Left lung (tissue), 10 donors: ENCODE results near the gene LGALS1. TPM values are rescaled to one million over a fixed set of nuclear protein-coding genes. Genes with fewer than 3 reads are reported as not detected.
A peak's percentile ranks its signal among the peaks of the same experiment; 100 is the strongest.

ENCODE experiments used
- ATAC-seq: fragments of 200-7000 bp; cut with Tn5 transposase; one replicate; pipeline ENCODE4 v1.9.1; 2020; ENCODE audit warnings: moderate library complexity
- DNase-seq, 4 donors: peaks; one replicate each; pipeline ENCODE4 v3.0.0-alpha.2; 2013 to 2020
- H3K27ac ChIP-seq, 2 donors: fragments of 200-600 bp; sonication (generic) in 1 of 2; one replicate each; pipeline versions ENCODE4 v1.5.0 to v1.8.0; 2020 to 2021
- H3K27me3 ChIP-seq, 2 donors: fragments of 200-600 bp; sonication (generic) in 1 of 2; one replicate each; pipeline versions ENCODE4 v1.5.0 to v1.8.0; 2020 to 2021
- H3K36me3 ChIP-seq, 2 donors: fragments of 200-600 bp; sonication (generic) in 1 of 2; one replicate each; pipeline versions ENCODE4 v1.5.0 to v1.8.0; 2020 to 2021
- H3K4me1 ChIP-seq, 2 donors: fragments of 200-600 bp; one replicate each; pipeline ENCODE4 v1.8.0; 2021
- H3K4me3 ChIP-seq, 2 donors: fragments of 200-600 bp; sonication (generic) in 1 of 2; one replicate each; pipeline versions ENCODE4 v1.5.0 to v1.8.0; 2020 to 2021; ENCODE audit warnings: mild to moderate bottlenecking in 1 of 2
- H3K9me3 ChIP-seq, 2 donors: fragments of 200-600 bp; sonication (generic) in 1 of 2; one replicate each; pipeline versions ENCODE4 v1.5.0 to v1.8.0; 2020 to 2021
- intact Hi-C, 2 donors: fragments of 100-400 bp; cut with DNase I; formaldehyde crosslinking; loops; one replicate each; pipeline versions ENCODE4 v1.11.2 to v1.14.2; 2022
- polyA plus RNA-seq, 6 donors: library from polyadenylated mRNA; unstranded; fragments of 120-200 nt; gene quantifications; one replicate each; pipeline ENCODE4 v1.2.1, GENCODE V29; 2013; ENCODE audit not compliant: insufficient read length in 6 of 6
- total RNA-seq, 2 donors: library from RNA; stranded (reverse); fragmentation: NEBNext Ultra II Directional; extraction: Animal tissue kit (Norgen Biotek cat#: 25700); gene quantifications; one replicate each; pipeline ENCODE4 v1.2.1, GENCODE V29; 2021
- TF ChIP-seq, protein P1 (sequence below), 2 donors: fragments of 200-600 bp; sonication (generic) in 1 of 2; IDR thresholded peaks; one replicate each; pipeline versions ENCODE4 v1.5.0 to v1.8.0; 2021; ENCODE audit warnings: antibody characterized with exemption in 2 of 2
- donor health status: DM: no; HTN: yes; CAD: no.
- donor health status: DM: no; HTN: no; CAD: no.

Gene LGALS1
- total and polyA plus RNA-seq, 8 donors: 575 to 923 (median 750) TPM

GRCh38 chr22:37638391-37639069 is 36.9 kb upstream of the LGALS1 start:
- TF ChIP-seq, protein P1, sequence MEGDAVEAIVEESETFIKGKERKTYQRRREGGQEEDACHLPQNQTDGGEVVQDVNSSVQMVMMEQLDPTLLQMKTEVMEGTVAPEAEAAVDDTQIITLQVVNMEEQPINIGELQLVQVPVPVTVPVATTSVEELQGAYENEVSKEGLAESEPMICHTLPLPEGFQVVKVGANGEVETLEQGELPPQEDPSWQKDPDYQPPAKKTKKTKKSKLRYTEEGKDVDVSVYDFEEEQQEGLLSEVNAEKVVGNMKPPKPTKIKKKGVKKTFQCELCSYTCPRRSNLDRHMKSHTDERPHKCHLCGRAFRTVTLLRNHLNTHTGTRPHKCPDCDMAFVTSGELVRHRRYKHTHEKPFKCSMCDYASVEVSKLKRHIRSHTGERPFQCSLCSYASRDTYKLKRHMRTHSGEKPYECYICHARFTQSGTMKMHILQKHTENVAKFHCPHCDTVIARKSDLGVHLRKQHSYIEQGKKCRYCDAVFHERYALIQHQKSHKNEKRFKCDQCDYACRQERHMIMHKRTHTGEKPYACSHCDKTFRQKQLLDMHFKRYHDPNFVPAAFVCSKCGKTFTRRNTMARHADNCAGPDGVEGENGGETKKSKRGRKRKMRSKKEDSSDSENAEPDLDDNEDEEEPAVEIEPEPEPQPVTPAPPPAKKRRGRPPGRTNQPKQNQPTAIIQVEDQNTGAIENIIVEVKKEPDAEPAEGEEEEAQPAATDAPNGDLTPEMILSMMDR (IDR thresholded peaks at IDR 0.05): no peak

DNA sequence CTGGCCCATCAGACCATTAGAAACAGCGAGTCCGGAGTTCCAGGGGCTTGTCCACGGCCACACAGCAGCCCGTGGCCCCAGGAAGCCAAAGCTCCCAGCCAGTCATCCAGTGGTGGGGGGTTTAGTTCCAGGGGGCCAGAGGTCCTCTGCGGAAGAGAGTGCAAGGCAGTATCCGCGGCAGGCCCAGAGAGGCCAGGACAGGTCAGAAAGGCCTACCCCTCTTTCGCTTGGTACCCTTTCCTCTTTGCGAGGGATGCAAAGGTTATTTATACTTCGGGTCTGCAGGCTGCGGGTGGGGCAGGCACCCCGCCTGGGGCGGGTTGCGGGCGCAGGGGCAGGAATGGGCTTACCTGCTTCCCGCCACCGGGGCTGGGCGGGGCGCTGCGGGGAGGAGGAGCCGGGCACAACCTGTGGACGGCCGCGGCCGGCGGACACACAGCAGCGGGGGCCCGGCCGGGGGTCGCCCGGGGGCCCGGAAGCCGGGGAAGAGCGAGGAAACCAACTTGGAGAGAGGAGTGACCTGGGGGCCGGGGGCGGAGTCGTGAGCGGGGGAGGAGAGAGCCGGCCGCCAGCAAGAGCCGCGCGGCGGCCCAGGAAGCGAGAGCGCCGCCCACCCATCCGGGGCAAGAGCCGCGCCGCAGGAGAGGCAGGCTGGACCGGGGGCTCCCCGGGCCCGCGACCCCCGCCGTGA is 36.2 kb upstream of the LGALS1 start, which contains the start of gene SH3BP1:
Gene SH3BP1 (plus strand): TSS at position 600 of the 691 bp plus-strand sequence. CDS start 119 bp downstream, outside the sequence.
- Histone ChIP-seq H3K4me1 (peaks cover 12 to 93% of the 10 kb centered on the region in 2 donors), H3K27me3 (no peaks in the 10 kb centered on the region), H3K4me3 (peak within 1 kb of the TSS; percentile 45 to 74), H3K27ac (peak within 1 kb of the TSS; percentile 39 to 95), H3K36me3 (peaks cover 0 to 27% of the 10 kb centered on the region in 2 donors), H3K9me3 (no peaks in the 10 kb centered on the region)
- DNase-seq (peak in 2 of 4 donors; percentile 67 to 92), ATAC-seq (peak; percentile 52)
- intact Hi-C loops: no loop called here
- TF ChIP-seq, protein P1 (IDR thresholded peaks at IDR 0.05): no peak

More at GRCh38 chr22:37638391-37639069, 36.9 kb upstream of the LGALS1 start:
- Histone ChIP-seq H3K4me1 (peaks cover 19 to 96% of the 10 kb centered on the region in 2 donors), H3K9me3 (no peaks in the 10 kb centered on the region), H3K27me3 (no peaks in the 10 kb centered on the region), H3K36me3 (peaks cover 0 to 20% of the 10 kb centered on the region in 2 donors), H3K4me3 (peak overlapping the region; percentile 45 to 74), H3K27ac (peak overlapping the region in 1 of 2 donors; percentile 95)
- DNase-seq (no peak), ATAC-seq (no peak)
- intact Hi-C loops: no loop called here

DNA sequence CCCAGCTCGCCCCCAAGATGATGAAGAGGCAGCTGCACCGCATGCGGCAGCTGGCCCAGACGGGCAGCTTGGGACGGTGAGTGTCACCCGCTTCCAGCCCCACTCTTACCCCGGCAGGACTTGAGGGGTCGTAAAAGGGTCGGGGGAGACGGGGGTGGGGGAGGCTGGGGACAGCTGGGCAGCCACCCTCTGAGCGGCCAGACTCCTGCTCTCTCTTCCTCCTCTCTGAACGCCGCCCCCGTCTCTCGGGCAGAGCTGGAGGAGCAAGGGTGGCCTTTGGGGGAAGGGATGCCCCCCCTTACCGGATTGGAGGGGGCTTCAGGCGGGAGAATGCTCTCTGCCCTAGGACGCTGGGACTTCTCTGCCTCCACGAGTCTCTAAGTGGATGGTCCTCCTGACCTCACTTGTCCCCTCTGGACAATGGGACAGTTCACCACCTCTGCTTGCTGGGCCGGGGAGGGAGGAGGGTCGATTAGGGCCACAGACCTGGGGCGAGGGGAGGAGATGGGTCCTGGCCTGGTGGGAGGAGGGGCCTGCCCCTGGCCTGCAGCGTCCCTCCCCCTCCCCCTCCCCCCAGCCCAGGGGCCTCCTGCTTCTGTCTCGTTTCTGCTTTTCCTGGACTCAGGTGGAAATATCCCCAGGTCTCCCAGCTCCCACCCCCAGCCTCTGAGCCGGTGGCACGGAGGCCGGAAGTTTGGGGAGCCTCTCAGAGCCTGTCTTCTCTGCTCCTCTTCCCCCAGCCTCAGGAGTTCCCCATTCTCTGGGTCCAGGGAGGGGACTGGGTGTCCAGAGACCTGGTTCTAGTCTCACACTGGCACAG is 35.5 kb upstream of the LGALS1 start:
- Histone ChIP-seq H3K9me3 (no peaks in the 10 kb centered on the region), H3K27me3 (no peaks in the 10 kb centered on the region), H3K4me1 (peaks cover 4 to 85% of the 10 kb centered on the region in 2 donors), H3K4me3 (peak overlapping the region; percentile 45 to 74), H3K36me3 (peaks cover 0 to 34% of the 10 kb centered on the region in 2 donors), H3K27ac (peak overlapping the region; percentile 39 to 95)
- DNase-seq: no peak
- intact Hi-C loops: loop anchor here in 1 of 2 donors (5.0 to 10.0 kb wide), 2 partner anchors 42 to 145 kb away; no protein-coding TSS in a partner anchor
- TF ChIP-seq, protein P1 (IDR thresholded peaks at IDR 0.05): no peak
- no peak for ATAC-seq

DNA sequence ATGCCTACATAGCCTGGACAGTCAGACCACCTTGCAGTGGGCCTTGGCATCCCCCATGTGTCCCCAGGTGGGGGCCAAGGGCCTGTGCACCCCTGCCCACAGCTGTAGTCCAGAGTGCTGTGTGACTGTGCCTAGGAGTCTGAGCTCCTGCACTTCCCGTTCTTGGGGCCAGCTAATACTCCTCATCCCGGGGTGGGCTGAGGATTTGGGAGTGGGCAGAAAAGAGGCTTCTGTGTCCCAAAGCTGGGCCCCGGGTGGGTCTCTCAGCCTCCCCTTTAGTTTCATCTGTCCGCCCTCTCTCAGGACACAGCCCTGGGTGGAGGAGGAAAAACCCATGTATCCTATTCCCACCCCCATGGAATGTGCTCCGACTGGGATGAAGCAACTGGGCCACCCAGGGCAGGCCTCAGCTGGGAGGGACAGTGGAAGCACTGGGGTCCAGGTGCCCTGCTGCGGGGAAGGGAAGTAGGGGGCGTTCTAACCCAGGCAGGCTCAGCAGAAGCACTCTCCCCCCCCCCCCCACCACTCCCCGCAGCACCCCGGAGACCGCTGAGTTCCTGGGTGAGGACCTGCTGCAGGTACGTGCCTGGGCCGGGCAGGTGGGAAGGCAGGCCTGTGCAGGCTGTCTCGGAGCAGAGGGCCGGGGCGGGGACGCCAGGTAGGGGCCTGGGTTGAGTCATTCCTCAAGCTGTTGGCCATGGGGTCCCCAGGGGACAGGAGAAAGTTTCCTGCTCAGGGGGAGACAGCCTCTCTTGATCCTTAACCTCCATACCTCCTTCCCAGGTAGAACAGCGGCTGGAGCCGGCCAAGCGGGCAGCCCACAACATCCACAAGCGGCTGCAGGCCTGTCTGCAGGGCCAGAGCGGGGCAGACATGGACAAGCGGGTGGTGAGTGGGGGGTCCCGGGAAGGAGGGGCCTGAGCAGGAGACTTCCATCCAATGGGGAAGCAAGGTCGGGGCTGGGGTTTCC is 34.6 kb upstream of the LGALS1 start:
- Histone ChIP-seq H3K36me3 (peaks cover 0 to 43% of the 10 kb centered on the region in 2 donors), H3K27ac (peak overlapping the region in 1 of 2 donors; percentile 95), H3K4me3 (peak overlapping the region; percentile 45 to 74), H3K9me3 (no peaks in the 10 kb centered on the region), H3K27me3 (no peaks in the 10 kb centered on the region), H3K4me1 (peaks cover 4 to 77% of the 10 kb centered on the region in 2 donors)
- intact Hi-C loops: loop anchor here in 1 of 2 donors (5.0 to 10.0 kb wide), 2 partner anchors 41 to 144 kb away; no protein-coding TSS in a partner anchor
- DNase-seq (no peak), ATAC-seq (no peak)
- TF ChIP-seq, protein P1 (IDR thresholded peaks at IDR 0.05): no peak
